Smooth muscle cell (in vitro differentiated cells): ENCODE measurements around the gene AAR2. TPM values are rescaled to one million over a fixed set of nuclear protein-coding genes. Genes with fewer than 3 reads are reported as not detected.

Source experiments
- DNase-seq: peaks from one replicate; lab custom pipeline; 2025; ENCODE audit not compliant: unreplicated experiment; lab: John Stamatoyannopoulos, UW
- H2AFZ ChIP-seq: fragments of 200-600 bp; sonication (generic); 2 replicates; pipeline ENCODE4 v1.6.0; 2016; ENCODE audit warnings: antibody characterized with exemption, low read depth, mild to moderate bottlenecking
- H3F3A ChIP-seq: fragments of 200-600 bp; sonication (generic); 2 replicates; pipeline ENCODE4 v1.6.0; 2017; ENCODE audit warnings: antibody characterized with exemption, low read depth
- H3K27ac ChIP-seq: fragments of 200-600 bp; sonication (generic); 2 replicates; pipeline ENCODE4 v1.5.1; 2016; ENCODE audit warnings: low read depth, mild to moderate bottlenecking
- H3K27me3 ChIP-seq: fragments of 200-600 bp; sonication (generic); 2 replicates; pipeline ENCODE4 v1.6.1; 2016; ENCODE audit warnings: low read depth, mild to moderate bottlenecking
- H3K36me3 ChIP-seq: fragments of 200-600 bp; sonication (generic); 2 replicates; pipeline ENCODE4 v1.5.1; 2016; ENCODE audit warnings: low read depth
- H3K4me1 ChIP-seq: fragments of 200-600 bp; sonication (generic); 2 replicates; pipeline ENCODE4 v1.5.1; 2016; ENCODE audit warnings: low read depth
- H3K4me2 ChIP-seq: fragments of 200-600 bp; sonication (generic); 2 replicates; pipeline ENCODE4 v1.6.0; 2016; ENCODE audit warnings: mild to moderate bottlenecking
- H3K4me3 ChIP-seq: fragments of 200-600 bp; sonication (generic); 2 replicates; pipeline ENCODE4 v1.5.1; 2016; ENCODE audit warnings: mild to moderate bottlenecking
- H3K79me2 ChIP-seq: fragments of 200-600 bp; sonication (generic); 2 replicates; pipeline ENCODE4 v1.6.0; 2016; ENCODE audit warnings: low read depth, mild to moderate bottlenecking
- H3K9ac ChIP-seq: fragments of 200-600 bp; sonication (generic); 2 replicates; pipeline ENCODE4 v1.6.0; 2016; ENCODE audit warnings: low read depth
- H3K9me3 ChIP-seq: fragments of 200-600 bp; sonication (generic); replicated peaks from 2 replicates; pipeline ENCODE4 v1.5.1; 2016; ENCODE audit warnings: low read depth
- H4K20me1 ChIP-seq: fragments of 200-600 bp; sonication (generic); 2 replicates; pipeline ENCODE4 v1.6.0; 2016; ENCODE audit warnings: low read depth
- CTCF ChIP-seq: fragments of 200-600 bp; sonication (generic); IDR thresholded peaks from 2 replicates; pipeline ENCODE4 v1.5.1; 2017; ENCODE audit warnings: borderline replicate concordance, mild to moderate bottlenecking, antibody characterized with exemption; ENCODE audit not compliant: insufficient read depth, poor library complexity, severe bottlenecking
- WGBS: methylation state at CpG from one replicate; pipeline ENCODE4 v1.1.7; 2016; ENCODE audit warnings: low lambda C conversion rate; 5-methylcytosine and 5-hydroxymethylcytosine counted together
- polyA plus RNA-seq: library from polyadenylated mRNA; unstranded; fragments of >200 nt; fragmentation: Nextera tagmentation; extraction: Ambion mirVana; gene quantifications from 2 replicates; pipeline ENCODE4 v1.2.1, GENCODE V29; 2016
- total RNA-seq: library from RNA; depleted of rRNA; stranded (reverse); fragments of >200 nt; gene quantifications from 2 replicates; pipeline ENCODE4 v1.2.3, GENCODE V29; 2014

Gene AAR2
- total and polyA plus RNA-seq, 2 experiments from 2014 or later = 25.9 to 37.5 TPM

- Histone ChIP-seq H3K79me2 (no peaks in the 10 kb centered on the region), H3K27me3 (peaks cover 78% of the 10 kb centered on the region), H3K4me2 (no peak overlapping the region), H3K4me3 (no peak overlapping the region), H3K27ac (no peak overlapping the region), H3K36me3 (no peaks in the 10 kb centered on the region), H3K4me1 (no peaks in the 10 kb centered on the region), H4K20me1 (no peaks in the 10 kb centered on the region), H3K9me3 (no peaks in the 10 kb centered on the region), H2AFZ (no peak overlapping the region), H3F3A (no peaks in the 10 kb centered on the region), H3K9ac (no peak overlapping the region)
- TF ChIP-seq CTCF = no peak
- no peak for DNase-seq
- WGBS = 86% methylated on average over 11 of the region's 11 CpGs
Observed at GRCh38 chr20:36298795-36299339, 62.6 kb downstream of the AAR2 start.

- Histone ChIP-seq H3K4me3 (no peak overlapping the region), H3K27me3 (peaks cover 84% of the 10 kb centered on the region), H3K4me2 (no peak overlapping the region), H3K79me2 (no peaks in the 10 kb centered on the region), H3K4me1 (no peaks in the 10 kb centered on the region), H2AFZ (no peak overlapping the region), H3K36me3 (no peaks in the 10 kb centered on the region), H4K20me1 (no peaks in the 10 kb centered on the region), H3K9me3 (no peaks in the 10 kb centered on the region), H3F3A (no peaks in the 10 kb centered on the region), H3K9ac (no peak overlapping the region), H3K27ac (no peak overlapping the region)
- no peak for TF ChIP-seq CTCF
- DNase-seq = no peak
- 78% methylated on average over 4 of the region's 4 CpGs for WGBS
Observed at GRCh38 chr20:36299459-36299858, 63.2 kb downstream of the AAR2 start.

GRCh38 chr20:36301359-36302119, 65.3 kb downstream of the AAR2 start:
- H3K27me3 ChIP-seq = peaks cover 94% of the 10 kb centered on the region
- H3K9me3 ChIP-seq = no peaks in the 10 kb centered on the region
- H3K27ac ChIP-seq = no peak overlapping the region
- no peak overlapping the region for H3K4me3 ChIP-seq
- TF ChIP-seq CTCF = no peak
- H4K20me1 ChIP-seq = no peaks in the 10 kb centered on the region
- H3F3A ChIP-seq = no peaks in the 10 kb centered on the region
- no peaks in the 10 kb centered on the region for H3K4me1 ChIP-seq
- no peaks in the 10 kb centered on the region for H3K36me3 ChIP-seq
- no peak for DNase-seq
- H3K79me2 ChIP-seq = no peaks in the 10 kb centered on the region
- WGBS = 76% methylated on average over 7 of the region's 7 CpGs
- no peak overlapping the region for H2AFZ ChIP-seq
- H3K9ac ChIP-seq = no peak overlapping the region
- no peak overlapping the region for H3K4me2 ChIP-seq
